K562 (cell line): Measurements from ENCODE around the gene TOP3A. TPM values are rescaled to one million over a fixed set of nuclear protein-coding genes. Genes with fewer than 3 reads are reported as not detected.

ENCODE experiments used
- CREBBP ChIP-seq: IDR thresholded peaks from one replicate; pipeline ENCODE4 v1.6.1; 2012; ENCODE audit warnings: low read depth, mild to moderate bottlenecking, control low read depth, inconsistent platforms, low read length
- CTBP1 ChIP-seq: fragments of 450-650 bp; IDR thresholded peaks from 2 replicates; pipeline ENCODE4 v1.6.1; 2016; ENCODE audit warnings: borderline replicate concordance
- FUS ChIP-seq: fragments of 200-400 bp; formaldehyde crosslinking; optimal IDR thresholded peaks from 2 replicates; pipeline ENCODE3; 2017; ENCODE audit warnings: low read depth, low read length
- HNRNPK ChIP-seq: fragments of 200-400 bp; formaldehyde crosslinking; IDR thresholded peaks from one replicate; pipeline ENCODE4 v1.6.1; 2018; ENCODE audit warnings: mild to moderate bottlenecking, low read depth, low read length; ENCODE audit not compliant: poor library complexity, severe bottlenecking
- ILK ChIP-seq: fragments of 450-650 bp; IDR thresholded peaks from 2 replicates; pipeline ENCODE4 v1.6.1; 2016; ENCODE audit warnings: missing genetic modification characterization, low read depth, mild to moderate bottlenecking, missing compliant biosample characterization, moderate library complexity, borderline replicate concordance
- NCOA1 ChIP-seq: fragments of 450-650 bp; IDR thresholded peaks from 2 replicates; pipeline ENCODE4 v1.6.1; 2016; ENCODE audit warnings: low read depth
- NR4A1 ChIP-seq, 2 experiments: fragments of 250-450 bp in 1 of 2; fragments of 450-650 bp in 1 of 2; sonication (Bioruptor Pico) in 1 of 2; IDR thresholded peaks; 2 replicates each; pipeline versions ENCODE4 v1.4.0 to v1.6.1; 2016 to 2020; ENCODE audit warnings: mild to moderate bottlenecking in 2 of 2, missing compliant biosample characterization in 1 of 2, missing genetic modification characterization in 1 of 2, moderate library complexity in 1 of 2
- POLR2AphosphoS2 ChIP-seq: IDR thresholded peaks from 2 replicates; pipeline ENCODE4 v1.6.1; 2012; ENCODE audit warnings: low read length, improper control_type of control experiment
- RFX7 ChIP-seq: fragments of 250-450 bp; sonication (Bioruptor Pico); IDR thresholded peaks from 2 replicates; pipeline ENCODE4 v1.5.1; 2021; ENCODE audit warnings: mild to moderate bottlenecking
- SIN3A ChIP-seq, 2 experiments: fragments of 150-350 bp in 1 of 2; IDR thresholded peaks; 2 replicates each; pipeline ENCODE4 v1.6.1; 2011 to 2016; ENCODE audit warnings: borderline replicate concordance in 2 of 2, low read depth in 2 of 2, low read length in 2 of 2, mild to moderate bottlenecking in 2 of 2, moderate library complexity in 2 of 2; ENCODE audit not compliant: control insufficient read depth in 1 of 2
- ZBTB49 ChIP-seq: sonication (generic); formaldehyde crosslinking; IDR thresholded peaks from 2 replicates; pipeline ENCODE4 v1.8.0; 2022; ENCODE audit warnings: missing genetic modification reagents, mild to moderate bottlenecking, borderline replicate concordance
- ZNF609 ChIP-seq: sonication (generic); formaldehyde crosslinking; IDR thresholded peaks from 2 replicates; pipeline ENCODE4 v1.8.1; 2023; ENCODE audit warnings: missing genetic modification reagents, mild to moderate bottlenecking, borderline replicate concordance
- ZNF696 ChIP-seq: fragments of 250-450 bp; sonication (Bioruptor Pico); conservative IDR thresholded peaks from 2 replicates; pipeline ENCODE4 v1.4.0; 2020; ENCODE audit warnings: mild to moderate bottlenecking, moderate library complexity
- polyA plus RNA-seq, 8 experiments: library from polyadenylated mRNA; depleted of rRNA in 4 of 8; stranded (reverse) in 5 of 8; unstranded in 3 of 8; fragments of >200 nt; fragmentation: Nextera tagmentation in 2 of 8; fragmentation: Illumina TruSeq in 1 of 8; extraction: Ambion mirVana in 2 of 8; extraction: Trizol in 1 of 8; gene quantifications; 2 replicates each; pipeline versions ENCODE4 v1.2.1 to v1.2.3, GENCODE V29; 2011 to 2014; ENCODE audit warnings: inconsistent platforms in 1 of 8, missing spikeins in 1 of 8
- total RNA-seq, 7 experiments: library from RNA; depleted of rRNA in 6 of 7; stranded (reverse); fragments of >200 nt in 6 of 7; fragmentation: Illumina TruSeq in 2 of 7; extraction: Trizol in 2 of 7; gene quantifications; 2 replicates each; pipeline versions ENCODE4 v1.2.1 to v1.2.3, GENCODE V29; 2011 to 2021; ENCODE audit warnings: low replicate concordance in 1 of 7
- TF ChIP-seq, protein P1 (sequence below): fragments of 450-650 bp; IDR thresholded peaks from 2 replicates; pipeline ENCODE4 v1.6.1; 2016; ENCODE audit warnings: antibody characterized with exemption
- TF ChIP-seq, protein P2 (sequence below): fragments of 450-650 bp; IDR thresholded peaks from 2 replicates; pipeline ENCODE4 v1.6.1; 2017; ENCODE audit warnings: antibody characterized with exemption

Gene TOP3A
- total and polyA plus RNA-seq, 9 of the 15 experiments (the other 6 are each of a cell fraction or from before 2014, with no cell fraction given), result 5.2 to 49.7 (median 24.7) TPM

GRCh38 chr17:18314731-18315561, at the start of gene TOP3A, which contains the start of gene SMCR8 (continued):
- TF ChIP-seq ZNF609 (0 out of 2 replicates have a peak, but pooled peaks have one; percentile 18), ZBTB49 (CRISPR knock-in tag) (no peak), CTBP1 (no peak), SIN3A (IDR thresholded peaks at IDR 0.05; ENCODE audit: borderline replicate concordance in 2 of 2, control insufficient read depth in 1 of 2, low read depth in 2 of 2, low read length in 2 of 2) (peak; percentile 66 to 91; a peak in 2 of 4 replicates), HNRNPK (no peak), CREBBP (no peak), RFX7 (CRISPR knock-in tag) (no peak), FUS (no peak), ILK (tag) (no peak), POLR2AphosphoS2 (no peak), ZNF696 (CRISPR knock-in tag) (no peak), NR4A1 (CRISPR knock-in tag; IDR thresholded peaks at IDR 0.05) (no peak), NR4A1 (tag; IDR thresholded peaks at IDR 0.05) (no peak), NCOA1 (no peak)
- TF ChIP-seq, protein P1, sequence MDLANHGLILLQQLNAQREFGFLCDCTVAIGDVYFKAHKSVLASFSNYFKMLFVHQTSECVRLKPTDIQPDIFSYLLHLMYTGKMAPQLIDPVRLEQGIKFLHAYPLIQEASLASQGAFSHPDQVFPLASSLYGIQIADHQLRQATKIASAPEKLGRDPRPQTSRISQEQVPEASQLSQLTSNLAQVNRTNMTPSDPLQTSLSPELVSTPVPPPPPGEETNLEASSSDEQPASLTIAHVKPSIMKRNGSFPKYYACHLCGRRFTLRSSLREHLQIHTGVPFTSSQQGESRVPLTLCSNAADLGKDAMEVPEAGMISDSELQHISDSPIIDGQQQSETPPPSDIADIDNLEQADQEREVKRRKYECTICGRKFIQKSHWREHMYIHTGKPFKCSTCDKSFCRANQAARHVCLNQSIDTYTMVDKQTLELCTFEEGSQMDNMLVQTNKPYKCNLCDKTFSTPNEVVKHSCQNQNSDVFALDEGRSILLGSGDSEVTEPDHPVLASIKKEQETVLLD, result no peak
- TF ChIP-seq, protein P2, sequence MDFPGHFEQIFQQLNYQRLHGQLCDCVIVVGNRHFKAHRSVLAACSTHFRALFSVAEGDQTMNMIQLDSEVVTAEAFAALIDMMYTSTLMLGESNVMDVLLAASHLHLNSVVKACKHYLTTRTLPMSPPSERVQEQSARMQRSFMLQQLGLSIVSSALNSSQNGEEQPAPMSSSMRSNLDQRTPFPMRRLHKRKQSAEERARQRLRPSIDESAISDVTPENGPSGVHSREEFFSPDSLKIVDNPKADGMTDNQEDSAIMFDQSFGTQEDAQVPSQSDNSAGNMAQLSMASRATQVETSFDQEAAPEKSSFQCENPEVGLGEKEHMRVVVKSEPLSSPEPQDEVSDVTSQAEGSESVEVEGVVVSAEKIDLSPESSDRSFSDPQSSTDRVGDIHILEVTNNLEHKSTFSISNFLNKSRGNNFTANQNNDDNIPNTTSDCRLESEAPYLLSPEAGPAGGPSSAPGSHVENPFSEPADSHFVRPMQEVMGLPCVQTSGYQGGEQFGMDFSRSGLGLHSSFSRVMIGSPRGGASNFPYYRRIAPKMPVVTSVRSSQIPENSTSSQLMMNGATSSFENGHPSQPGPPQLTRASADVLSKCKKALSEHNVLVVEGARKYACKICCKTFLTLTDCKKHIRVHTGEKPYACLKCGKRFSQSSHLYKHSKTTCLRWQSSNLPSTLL, result no peak
